Astrocyte of the cerebellum (primary cell): Measurements from ENCODE around the gene PSMA2.

Experiments
- DNase-seq: peaks from one replicate; pipeline ENCODE4 v3.0.0-alpha.2; 2011; ENCODE audit warnings: low read depth
- H3K4me3 ChIP-seq: 2 replicates; pipeline ENCODE4 v1.5.1; 2011; ENCODE audit warnings: mild to moderate bottlenecking, low read depth, low read length, moderate library complexity
- CTCF ChIP-seq: IDR thresholded peaks from 2 replicates; pipeline ENCODE4 v1.5.1; 2012; ENCODE audit warnings: low read length, low read depth, moderate library complexity, mild to moderate bottlenecking; ENCODE audit errors: missing control alignments
- in situ Hi-C: cut with HindIII; loops from 2 replicates; pipeline ENCODE4 v1.10.0; 2017; ENCODE audit warnings: low sequenced_read_pairs

PSMA2 gene

GRCh38 chr7:42959549-42959948 lies 27.6 kb upstream of the PSMA2 start:
- DNase-seq, result no peak
- no peak overlapping the region for H3K4me3 ChIP-seq
- no peak for TF ChIP-seq CTCF
- in situ Hi-C loops, result no loop called here

- no peak for TF ChIP-seq CTCF
- no peak for DNase-seq
- H3K4me3 ChIP-seq, result no peak overlapping the region
- in situ Hi-C loops, result no loop called here
Measured at GRCh38 chr7:42956062-42956461, 24.1 kb upstream of the PSMA2 start.

GRCh38 chr7:42953994-42954393 lies 22.0 kb upstream of the PSMA2 start:
- TF ChIP-seq CTCF, result no peak

GRCh38 chr7:42952328-42952727 lies 20.4 kb upstream of the PSMA2 start:
- DNase-seq, result no peak
- in situ Hi-C loops, result no loop called here
- no peak for TF ChIP-seq CTCF
- no peak overlapping the region for H3K4me3 ChIP-seq

More at GRCh38 chr7:42953994-42954393, 22.0 kb upstream of the PSMA2 start:
- H3K4me3 ChIP-seq, result no peak overlapping the region
- in situ Hi-C loops, result no loop called here
- DNase-seq, result no peak

- in situ Hi-C loops, result no loop called here
- TF ChIP-seq CTCF, result no peak
- H3K4me3 ChIP-seq, result no peak overlapping the region
- no peak for DNase-seq
Measured at GRCh38 chr7:42950417-42950816, 18.4 kb upstream of the PSMA2 start.

- TF ChIP-seq CTCF, result no peak
- in situ Hi-C loops, result loop anchor here (25.0 kb wide), 1 partner anchor 490 kb away; no protein-coding TSS in a partner anchor
- peak; percentile 33 for DNase-seq
- no peak overlapping the region for H3K4me3 ChIP-seq
Measured at GRCh38 chr7:42947521-42947920, 15.5 kb upstream of the PSMA2 start.

- no peak overlapping the region for H3K4me3 ChIP-seq
- no peak for DNase-seq
- no peak for TF ChIP-seq CTCF
- in situ Hi-C loops, result loop anchor here (25.0 kb wide), 1 partner anchor 491 kb away; no protein-coding TSS in a partner anchor
Measured at GRCh38 chr7:42946627-42946950, 14.6 kb upstream of the PSMA2 start.
